HG03159 (cell line): ENCODE measurements around the gene CPNE4.

ENCODE experiments used
- ATAC-seq: cut with Tn5 transposase; IDR thresholded peaks from one replicate; pipeline ENCODE4 v1.9.1; 2021; ENCODE audit warnings: mild to moderate bottlenecking, moderate library complexity; ENCODE audit not compliant: unreplicated experiment

The CPNE4 gene

GRCh38 chr3:131485119-131485518 lies 549.7 kb downstream of the CPNE4 start:
- ATAC-seq: no peak

GRCh38 chr3:131484496-131485111 lies 550.2 kb downstream of the CPNE4 start:
- ATAC-seq: no peak
